ENCODE measurements around the gene MAP2. TPM values are rescaled to one million over a fixed set of nuclear protein-coding genes. Genes with fewer than 3 reads are reported as not detected.

Gene MAP2
- total and polyA plus RNA-seq, 11 donors = 3.2 to 19.3 (median 8.9) TPM

- Histone ChIP-seq H3K4me1 (no peaks in the 10 kb centered on the region), H3K9me3 (no peaks in the 10 kb centered on the region), H3K36me3 (peaks cover 0 to 2% (median 0%) of the 10 kb centered on the region in 9 donors), H3K27me3 (no peaks in the 10 kb centered on the region), H3K4me3 (no peak overlapping the region), H3K27ac (no peak overlapping the region)
- WGBS, 4 donors = 76 to 80% (median 79%) methylated on average over 8 of the region's 8 CpGs
- TF ChIP-seq POLR2A (IDR thresholded peaks at IDR 0.05) (no peak), CTCF (IDR thresholded peaks at IDR 0.05) (no peak)
- DNase-seq = no peak
- ATAC-seq = no peak
- intact Hi-C loops (cut with DNase I) = no loop called here
These were observed 273.2 kb downstream of the MAP2 start for GRCh38 chr2:209696836-209697711.

- Histone ChIP-seq H3K4me1 (no peaks in the 10 kb centered on the region), H3K9me3 (no peaks in the 10 kb centered on the region), H3K36me3 (peaks cover 0 to 22% (median 0%) of the 10 kb centered on the region in 9 donors), H3K27ac (no peak overlapping the region), H3K27me3 (no peaks in the 10 kb centered on the region), H3K4me3 (no peak overlapping the region)
- 72 to 83% (median 79%) methylated on average over 2 of the region's 2 CpGs for WGBS, 4 donors
- no peak for DNase-seq
- TF ChIP-seq CTCF (IDR thresholded peaks at IDR 0.05) (no peak), POLR2A (IDR thresholded peaks at IDR 0.05) (no peak)
- no peak for ATAC-seq
- intact Hi-C loops (cut with DNase I) = no loop called here
These were observed 278.9 kb downstream of the MAP2 start for GRCh38 chr2:209702775-209703174.

GRCh38 chr2:209713219-209713618, 289.4 kb downstream of the MAP2 start:
- peaks cover 0 to 3% (median 0%) of the 10 kb centered on the region in 9 donors for H3K36me3 ChIP-seq
- no peak for TF ChIP-seq POLR2A (IDR thresholded peaks at IDR 0.05)
- TF ChIP-seq CTCF (IDR thresholded peaks at IDR 0.05) = no peak
- peaks cover 0 to 10% (median 0%) of the 10 kb centered on the region in 12 donors for H3K4me1 ChIP-seq
- no peaks in the 10 kb centered on the region for H3K27me3 ChIP-seq
- no peaks in the 10 kb centered on the region for H3K9me3 ChIP-seq
- intact Hi-C loops (cut with DNase I) = no loop called here
- ATAC-seq = no peak
- no peak for DNase-seq
- no peak overlapping the region for H3K27ac ChIP-seq
- H3K4me3 ChIP-seq = no peak overlapping the region

- no peak overlapping the region for H3K4me3 ChIP-seq
- no peaks in the 10 kb centered on the region for H3K9me3 ChIP-seq
- TF ChIP-seq POLR2A (IDR thresholded peaks at IDR 0.05) = no peak
- TF ChIP-seq CTCF (IDR thresholded peaks at IDR 0.05) = no peak
- ATAC-seq = no peak
- no peak for DNase-seq
- intact Hi-C loops (cut with DNase I) = no loop called here
- 75 to 81% (median 81%) methylated on average over 5 of the region's 5 CpGs for WGBS, 4 donors
- peaks cover 0 to 6% (median 0%) of the 10 kb centered on the region in 9 donors for H3K36me3 ChIP-seq
- no peak overlapping the region for H3K27ac ChIP-seq
- no peaks in the 10 kb centered on the region for H3K27me3 ChIP-seq
- H3K4me1 ChIP-seq = no peaks in the 10 kb centered on the region
These were observed 295.2 kb downstream of the MAP2 start for GRCh38 chr2:209719034-209719433.

Data from heart left ventricle (tissue), 16 donors.